Liver (tissue), 9 donors: ENCODE results near the gene PPP1R3D. TPM values are rescaled to one million over a fixed set of nuclear protein-coding genes. Genes with fewer than 3 reads are reported as not detected.

Experiments used
- DNase-seq: peaks from one replicate; pipeline ENCODE4 v3.0.0-alpha.2; 2017; ENCODE audit warnings: low spot score
- H3K27ac ChIP-seq, 2 donors: one replicate each; pipeline ENCODE4 v1.7.0; 2013; ENCODE audit warnings: inconsistent platforms in 2 of 2, low read length in 2 of 2, control low read depth in 1 of 2, low read depth in 1 of 2, mild to moderate bottlenecking in 1 of 2
- H3K27me3 ChIP-seq, 4 donors: one replicate each; pipeline versions ENCODE4 v1.6.1 to v1.7.0; 2013; ENCODE audit warnings: low read length in 3 of 4, inconsistent platforms in 1 of 4, mild to moderate bottlenecking in 1 of 4, moderate library complexity in 1 of 4; ENCODE audit not compliant: control insufficient read depth in 4 of 4, insufficient read depth in 4 of 4
- H3K36me3 ChIP-seq, 4 donors: one replicate each; pipeline versions ENCODE4 v1.6.1 to v1.7.0; 2013; ENCODE audit warnings: low read length in 3 of 4, mild to moderate bottlenecking in 3 of 4, low read depth in 1 of 4, moderate library complexity in 1 of 4; ENCODE audit not compliant: control insufficient read depth in 4 of 4, insufficient read depth in 3 of 4
- H3K4me1 ChIP-seq, 4 donors: one replicate each; pipeline versions ENCODE4 v1.6.1 to v1.7.0; 2013; ENCODE audit warnings: low read length in 3 of 4, mild to moderate bottlenecking in 3 of 4, moderate library complexity in 1 of 4; ENCODE audit not compliant: control insufficient read depth in 4 of 4, insufficient read depth in 4 of 4
- H3K4me3 ChIP-seq, 3 donors: one replicate each; pipeline versions ENCODE4 v1.6.1 to v1.7.0; 2013; ENCODE audit warnings: low read length in 3 of 3, control low read depth in 1 of 3, low read depth in 1 of 3, mild to moderate bottlenecking in 1 of 3
- H3K9ac ChIP-seq, 2 donors: one replicate each; pipeline ENCODE4 v1.7.0; 2013; ENCODE audit warnings: low read length in 2 of 2, mild to moderate bottlenecking in 2 of 2, moderate library complexity in 2 of 2, control low read depth in 1 of 2, low read depth in 1 of 2
- H3K9me3 ChIP-seq, 4 donors: one replicate each; pipeline versions ENCODE4 v1.6.1 to v1.7.0; 2013; ENCODE audit warnings: low read length in 3 of 4; ENCODE audit not compliant: control insufficient read depth in 4 of 4
- EGR1 ChIP-seq, 2 donors: IDR thresholded peaks; 2 replicates each; pipeline ENCODE4 v1.6.1; 2016 to 2018; ENCODE audit warnings: antibody characterized with exemption in 2 of 2, low read depth in 2 of 2
- GABPA ChIP-seq, 2 donors: IDR thresholded peaks in 1 of 2; conservative IDR thresholded peaks in 1 of 2; 2 replicates each; pipeline ENCODE4 v1.6.1; 2016; ENCODE audit warnings: antibody characterized with exemption in 2 of 2, mild to moderate bottlenecking in 1 of 2, moderate library complexity in 1 of 2
- HNF4A ChIP-seq, 2 donors: conservative IDR thresholded peaks; 2 replicates each; pipeline ENCODE4 v1.6.1; 2016; ENCODE audit warnings: antibody characterized with exemption in 2 of 2, mild to moderate bottlenecking in 2 of 2
- HNF4G ChIP-seq: IDR thresholded peaks from 2 replicates; pipeline ENCODE4 v1.6.1; 2016; ENCODE audit warnings: antibody characterized with exemption
- NR2F2 ChIP-seq: IDR thresholded peaks from 2 replicates; pipeline ENCODE4 v1.6.1; 2016; ENCODE audit warnings: antibody characterized with exemption
- RAD21 ChIP-seq, 2 donors: IDR thresholded peaks; 2 replicates each; pipeline ENCODE4 v1.6.1; 2016; ENCODE audit warnings: antibody characterized with exemption in 2 of 2, mild to moderate bottlenecking in 2 of 2
- RXRA ChIP-seq, 2 donors: IDR thresholded peaks; 2 replicates each; pipeline ENCODE4 v1.6.1; 2017 to 2018; ENCODE audit warnings: antibody characterized with exemption in 2 of 2, mild to moderate bottlenecking in 1 of 2
- SP1 ChIP-seq: IDR thresholded peaks from 2 replicates; pipeline ENCODE4 v1.6.1; 2018; ENCODE audit warnings: antibody characterized with exemption, mild to moderate bottlenecking
- YY1 ChIP-seq: IDR thresholded peaks from 2 replicates; pipeline ENCODE4 v1.6.1; 2016; ENCODE audit warnings: antibody characterized with exemption, mild to moderate bottlenecking
- WGBS: extraction: QIAGEN DNeasy Blood & Tissue Kit; methylation state at CpG from one replicate; pipeline ENCODE4 v1.1.7; 2013; 5-methylcytosine and 5-hydroxymethylcytosine counted together
- polyA plus RNA-seq, 2 donors: library from polyadenylated mRNA; stranded (reverse) in 1 of 2; unstranded in 1 of 2; fragments of 200-250 nt in 1 of 2; fragments of >200 nt in 1 of 2; fragmentation: Nextera tagmentation in 1 of 2; extraction: Ambion mirVana in 1 of 2; gene quantifications; one replicate each; pipeline versions ENCODE4 v1.2.1 to v1.2.3, GENCODE V29; 2013 to 2015
- total RNA-seq, 2 donors: library from RNA; depleted of rRNA; stranded (reverse); fragments of >200 nt; gene quantifications; one replicate each; pipeline ENCODE4 v1.2.3, GENCODE V29; 2014
- TF ChIP-seq, protein P1 (sequence below): IDR thresholded peaks from 2 replicates; pipeline ENCODE4 v1.6.1; 2016; ENCODE audit warnings: antibody characterized with exemption, mild to moderate bottlenecking
- TF ChIP-seq, protein P2 (sequence below): IDR thresholded peaks from 2 replicates; pipeline ENCODE4 v1.6.1; 2016; ENCODE audit warnings: antibody characterized with exemption
- TF ChIP-seq, protein P3 (sequence below): IDR thresholded peaks from 2 replicates; pipeline ENCODE4 v1.6.1; 2016; ENCODE audit warnings: antibody characterized with exemption
- TF ChIP-seq, protein P4 (sequence below): fragments of 150-350 bp; IDR thresholded peaks from 2 replicates; pipeline ENCODE4 v1.5.1; 2017; ENCODE audit warnings: improper control_type of control experiment, low read depth, low read length; ENCODE audit not compliant: missing input control
- TF ChIP-seq, protein P5 (sequence below): IDR thresholded peaks from 2 replicates; pipeline ENCODE4 v1.6.1; 2016; ENCODE audit warnings: antibody characterized with exemption
- donor health status: healthy.
- donor health status: healthy.
- donor health status: healthy.
- donor health status: healthy.
- donor health status: healthy.

Gene PPP1R3D
- total and polyA plus RNA-seq, 4 donors, result 0.28 to 2.2 (median 1.0) TPM

DNA sequence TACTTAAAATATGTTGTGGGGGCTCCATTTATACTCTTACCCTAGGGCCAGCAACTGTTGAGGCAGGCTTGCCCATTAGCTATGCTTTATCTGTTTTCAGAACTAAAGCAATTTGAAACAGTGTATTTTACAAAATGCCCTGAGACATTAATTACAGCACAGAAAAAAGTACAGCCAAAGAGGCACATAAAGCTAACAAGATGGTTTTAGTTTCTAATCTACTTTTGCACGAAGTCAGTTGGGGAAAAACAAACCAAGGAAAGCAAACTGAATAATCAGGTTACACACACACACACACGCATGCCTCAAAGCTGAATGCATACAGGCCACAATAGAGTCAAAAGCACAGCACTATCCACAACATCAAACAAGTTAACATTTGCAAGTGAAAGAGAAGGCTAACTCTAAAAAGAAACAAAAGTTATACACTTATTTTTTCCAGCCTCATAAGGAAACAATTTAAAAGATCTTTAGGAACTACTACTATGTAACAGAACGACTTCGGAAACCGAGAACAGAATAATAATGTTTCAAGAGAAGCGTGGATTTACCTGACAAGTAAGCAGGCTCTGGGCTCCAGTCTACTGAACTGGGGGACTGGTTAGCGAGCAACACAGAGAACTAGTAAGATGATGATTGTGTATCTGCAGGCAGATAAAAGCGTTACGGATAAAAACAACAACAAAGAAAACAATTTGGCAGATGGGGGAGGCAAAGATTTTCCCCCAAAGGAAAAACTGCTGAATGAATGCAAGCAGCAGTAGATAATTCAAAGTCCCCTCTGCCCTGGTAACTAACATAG is 8.4 kb downstream of the PPP1R3D start:
- Histone ChIP-seq H3K9me3 (no peaks in the 10 kb centered on the region), H3K27ac (no peak overlapping the region), H3K4me3 (no peak overlapping the region), H3K4me1 (peaks cover 0 to 12% (median 6%) of the 10 kb centered on the region in 4 donors), H3K27me3 (peaks cover 0 to 8% (median 1%) of the 10 kb centered on the region in 4 donors), H3K36me3 (no peaks in the 10 kb centered on the region), H3K9ac (no peak overlapping the region)
- no peak for DNase-seq
- no peak for TF ChIP-seq RXRA (IDR thresholded peaks at IDR 0.05)
- no peak for TF ChIP-seq SP1
- TF ChIP-seq HNF4A (conservative IDR thresholded peaks at IDR 0.05), result no peak
- TF ChIP-seq, protein P1, sequence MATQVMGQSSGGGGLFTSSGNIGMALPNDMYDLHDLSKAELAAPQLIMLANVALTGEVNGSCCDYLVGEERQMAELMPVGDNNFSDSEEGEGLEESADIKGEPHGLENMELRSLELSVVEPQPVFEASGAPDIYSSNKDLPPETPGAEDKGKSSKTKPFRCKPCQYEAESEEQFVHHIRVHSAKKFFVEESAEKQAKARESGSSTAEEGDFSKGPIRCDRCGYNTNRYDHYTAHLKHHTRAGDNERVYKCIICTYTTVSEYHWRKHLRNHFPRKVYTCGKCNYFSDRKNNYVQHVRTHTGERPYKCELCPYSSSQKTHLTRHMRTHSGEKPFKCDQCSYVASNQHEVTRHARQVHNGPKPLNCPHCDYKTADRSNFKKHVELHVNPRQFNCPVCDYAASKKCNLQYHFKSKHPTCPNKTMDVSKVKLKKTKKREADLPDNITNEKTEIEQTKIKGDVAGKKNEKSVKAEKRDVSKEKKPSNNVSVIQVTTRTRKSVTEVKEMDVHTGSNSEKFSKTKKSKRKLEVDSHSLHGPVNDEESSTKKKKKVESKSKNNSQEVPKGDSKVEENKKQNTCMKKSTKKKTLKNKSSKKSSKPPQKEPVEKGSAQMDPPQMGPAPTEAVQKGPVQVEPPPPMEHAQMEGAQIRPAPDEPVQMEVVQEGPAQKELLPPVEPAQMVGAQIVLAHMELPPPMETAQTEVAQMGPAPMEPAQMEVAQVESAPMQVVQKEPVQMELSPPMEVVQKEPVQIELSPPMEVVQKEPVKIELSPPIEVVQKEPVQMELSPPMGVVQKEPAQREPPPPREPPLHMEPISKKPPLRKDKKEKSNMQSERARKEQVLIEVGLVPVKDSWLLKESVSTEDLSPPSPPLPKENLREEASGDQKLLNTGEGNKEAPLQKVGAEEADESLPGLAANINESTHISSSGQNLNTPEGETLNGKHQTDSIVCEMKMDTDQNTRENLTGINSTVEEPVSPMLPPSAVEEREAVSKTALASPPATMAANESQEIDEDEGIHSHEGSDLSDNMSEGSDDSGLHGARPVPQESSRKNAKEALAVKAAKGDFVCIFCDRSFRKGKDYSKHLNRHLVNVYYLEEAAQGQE, result no peak
- TF ChIP-seq, protein P2, sequence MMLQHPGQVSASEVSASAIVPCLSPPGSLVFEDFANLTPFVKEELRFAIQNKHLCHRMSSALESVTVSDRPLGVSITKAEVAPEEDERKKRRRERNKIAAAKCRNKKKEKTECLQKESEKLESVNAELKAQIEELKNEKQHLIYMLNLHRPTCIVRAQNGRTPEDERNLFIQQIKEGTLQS, result no peak
- TF ChIP-seq EGR1 (IDR thresholded peaks at IDR 0.05; ENCODE audit: low read depth in 2 of 2), result no peak
- TF ChIP-seq, protein P3, sequence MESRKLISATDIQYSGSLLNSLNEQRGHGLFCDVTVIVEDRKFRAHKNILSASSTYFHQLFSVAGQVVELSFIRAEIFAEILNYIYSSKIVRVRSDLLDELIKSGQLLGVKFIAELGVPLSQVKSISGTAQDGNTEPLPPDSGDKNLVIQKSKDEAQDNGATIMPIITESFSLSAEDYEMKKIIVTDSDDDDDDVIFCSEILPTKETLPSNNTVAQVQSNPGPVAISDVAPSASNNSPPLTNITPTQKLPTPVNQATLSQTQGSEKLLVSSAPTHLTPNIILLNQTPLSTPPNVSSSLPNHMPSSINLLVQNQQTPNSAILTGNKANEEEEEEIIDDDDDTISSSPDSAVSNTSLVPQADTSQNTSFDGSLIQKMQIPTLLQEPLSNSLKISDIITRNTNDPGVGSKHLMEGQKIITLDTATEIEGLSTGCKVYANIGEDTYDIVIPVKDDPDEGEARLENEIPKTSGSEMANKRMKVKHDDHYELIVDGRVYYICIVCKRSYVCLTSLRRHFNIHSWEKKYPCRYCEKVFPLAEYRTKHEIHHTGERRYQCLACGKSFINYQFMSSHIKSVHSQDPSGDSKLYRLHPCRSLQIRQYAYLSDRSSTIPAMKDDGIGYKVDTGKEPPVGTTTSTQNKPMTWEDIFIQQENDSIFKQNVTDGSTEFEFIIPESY, result no peak
- TF ChIP-seq RAD21 (IDR thresholded peaks at IDR 0.05), result no peak
- TF ChIP-seq, protein P4, sequence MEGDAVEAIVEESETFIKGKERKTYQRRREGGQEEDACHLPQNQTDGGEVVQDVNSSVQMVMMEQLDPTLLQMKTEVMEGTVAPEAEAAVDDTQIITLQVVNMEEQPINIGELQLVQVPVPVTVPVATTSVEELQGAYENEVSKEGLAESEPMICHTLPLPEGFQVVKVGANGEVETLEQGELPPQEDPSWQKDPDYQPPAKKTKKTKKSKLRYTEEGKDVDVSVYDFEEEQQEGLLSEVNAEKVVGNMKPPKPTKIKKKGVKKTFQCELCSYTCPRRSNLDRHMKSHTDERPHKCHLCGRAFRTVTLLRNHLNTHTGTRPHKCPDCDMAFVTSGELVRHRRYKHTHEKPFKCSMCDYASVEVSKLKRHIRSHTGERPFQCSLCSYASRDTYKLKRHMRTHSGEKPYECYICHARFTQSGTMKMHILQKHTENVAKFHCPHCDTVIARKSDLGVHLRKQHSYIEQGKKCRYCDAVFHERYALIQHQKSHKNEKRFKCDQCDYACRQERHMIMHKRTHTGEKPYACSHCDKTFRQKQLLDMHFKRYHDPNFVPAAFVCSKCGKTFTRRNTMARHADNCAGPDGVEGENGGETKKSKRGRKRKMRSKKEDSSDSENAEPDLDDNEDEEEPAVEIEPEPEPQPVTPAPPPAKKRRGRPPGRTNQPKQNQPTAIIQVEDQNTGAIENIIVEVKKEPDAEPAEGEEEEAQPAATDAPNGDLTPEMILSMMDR, result no peak
- TF ChIP-seq, protein P5, sequence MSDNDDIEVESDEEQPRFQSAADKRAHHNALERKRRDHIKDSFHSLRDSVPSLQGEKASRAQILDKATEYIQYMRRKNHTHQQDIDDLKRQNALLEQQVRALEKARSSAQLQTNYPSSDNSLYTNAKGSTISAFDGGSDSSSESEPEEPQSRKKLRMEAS, result no peak
- no peak for TF ChIP-seq YY1
- no peak for TF ChIP-seq NR2F2
- TF ChIP-seq GABPA (IDR thresholded peaks at IDR 0.05 in 1 of 2, conservative IDR thresholded peaks at IDR 0.05 in 1 of 2), result no peak
- TF ChIP-seq HNF4G, result no peak
- 90% methylated on average over 9 of the region's 9 CpGs for WGBS
